LoVo (cell line): ENCODE data around the gene LPAR5.

Experiments
- DNase-seq: peaks from one replicate; pipeline ENCODE4 v3.0.0-alpha.2; 2016; ENCODE audit warnings: low spot score

LPAR5 gene

GRCh38 chr12:6638305-6638704 is 2.5 kb upstream of the LPAR5 start:
- no peak for DNase-seq

GRCh38 chr12:6635375-6635855 is 344 bp downstream of the LPAR5 start:
- DNase-seq, result no peak

DNA sequence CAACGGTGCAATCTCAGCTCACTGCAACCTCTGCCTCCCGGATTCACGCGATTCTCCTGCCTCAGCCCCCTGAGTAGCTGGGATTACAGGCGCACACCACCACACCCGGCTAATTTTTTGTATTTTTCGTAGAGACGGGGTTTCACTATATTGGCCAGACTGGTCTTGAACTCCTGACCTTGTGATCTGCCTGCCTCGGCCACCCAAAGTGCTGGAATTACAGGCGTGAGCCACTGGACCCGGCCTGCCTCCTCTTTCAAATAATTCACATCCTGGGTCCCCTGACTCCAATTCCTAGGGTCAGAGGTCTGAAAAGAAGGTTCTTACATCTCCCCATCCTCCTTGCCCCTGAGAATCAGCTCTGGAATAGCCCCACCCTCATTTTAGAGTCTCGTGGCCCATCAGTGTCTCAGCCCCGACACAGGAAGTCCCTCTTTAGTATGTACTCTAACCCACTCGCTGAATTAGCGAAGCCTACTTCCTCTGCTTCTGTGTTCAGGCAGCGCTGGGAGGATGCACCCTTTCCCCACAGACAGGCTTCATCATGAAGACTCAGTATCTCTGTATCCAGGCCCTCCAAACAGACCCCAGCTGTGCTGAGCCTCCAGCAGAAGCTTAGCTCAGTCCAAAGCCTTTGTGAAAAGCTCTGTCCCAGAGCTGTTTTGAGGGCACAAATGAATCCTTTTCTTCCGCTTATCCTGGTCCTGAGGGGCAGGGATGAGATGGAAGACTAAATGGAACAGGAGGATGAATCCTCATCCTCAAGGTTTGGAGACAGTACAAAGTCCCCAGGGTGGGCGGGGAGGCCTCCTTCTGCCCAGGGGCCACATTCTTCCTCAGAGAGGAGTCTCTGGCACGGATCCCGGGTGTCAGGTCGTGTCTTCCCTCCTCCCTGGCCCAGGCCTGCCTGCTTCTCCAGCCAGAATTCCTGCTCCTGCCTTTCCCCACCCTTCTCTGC is 3.5 kb downstream of the LPAR5 start:
- DNase-seq, result no peak

GRCh38 chr12:6631549-6631961 is 4.2 kb downstream of the LPAR5 start:
- DNase-seq, result no peak

DNA sequence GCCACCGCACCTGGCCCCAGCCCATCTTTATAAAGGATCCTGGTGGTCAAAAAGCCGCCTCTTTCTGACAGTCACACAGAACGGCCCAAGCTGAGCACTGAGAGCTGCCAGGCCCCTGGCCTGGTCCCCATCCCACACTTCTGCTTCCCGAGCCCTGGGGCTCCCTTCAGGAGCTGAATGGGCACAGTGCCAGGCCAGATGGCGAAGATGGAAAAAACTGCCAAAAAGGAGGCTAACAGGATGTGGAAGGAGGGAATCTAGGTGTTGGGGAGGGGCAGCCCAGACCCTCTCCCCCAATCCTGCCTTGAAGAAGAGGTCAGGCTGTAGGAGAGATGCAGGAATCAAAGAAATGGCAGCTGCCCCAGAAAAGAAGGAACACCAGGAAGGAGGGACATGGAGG is 5.0 kb downstream of the LPAR5 start:
- no peak for DNase-seq

GRCh38 chr12:6627616-6628015 is 8.1 kb downstream of the LPAR5 start:
- DNase-seq, result no peak

DNA sequence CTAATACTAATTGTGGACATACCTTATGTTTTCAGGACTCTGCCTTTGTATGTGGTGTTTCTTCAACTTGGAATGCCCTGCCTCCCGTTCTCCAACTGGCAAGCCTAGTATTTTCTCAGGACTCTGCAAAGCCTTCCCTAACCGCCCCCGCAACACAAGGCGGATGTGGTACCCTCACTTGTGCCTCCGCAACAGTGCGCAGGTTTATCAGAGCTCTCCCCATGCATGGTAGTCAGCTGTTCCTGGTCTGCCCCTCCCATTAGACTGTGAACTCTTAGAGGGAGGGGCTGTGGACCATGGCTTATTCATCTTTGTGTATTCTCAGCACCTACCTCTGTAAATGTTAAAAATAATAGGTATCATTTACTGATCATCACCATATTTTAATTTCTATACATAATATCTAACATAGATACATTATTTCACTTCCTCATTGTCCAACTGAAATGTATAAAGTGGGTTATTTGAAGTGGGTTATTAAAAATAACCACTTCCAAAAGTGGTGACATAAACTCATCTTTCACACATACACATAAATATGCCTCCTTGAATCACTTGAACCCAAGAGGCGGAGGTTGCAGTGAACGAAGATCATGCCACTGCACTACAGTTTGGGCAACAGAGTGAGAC is 9.0 kb downstream of the LPAR5 start:
- DNase-seq, result no peak

- DNase-seq, result no peak
These were observed 14.9 kb downstream of the LPAR5 start for GRCh38 chr12:6620885-6621274.

- DNase-seq, result no peak
These were observed 15.4 kb downstream of the LPAR5 start for GRCh38 chr12:6620137-6620884.

GRCh38 chr12:6618483-6619225 is 17.1 kb downstream of the LPAR5 start:
- no peak for DNase-seq

DNA sequence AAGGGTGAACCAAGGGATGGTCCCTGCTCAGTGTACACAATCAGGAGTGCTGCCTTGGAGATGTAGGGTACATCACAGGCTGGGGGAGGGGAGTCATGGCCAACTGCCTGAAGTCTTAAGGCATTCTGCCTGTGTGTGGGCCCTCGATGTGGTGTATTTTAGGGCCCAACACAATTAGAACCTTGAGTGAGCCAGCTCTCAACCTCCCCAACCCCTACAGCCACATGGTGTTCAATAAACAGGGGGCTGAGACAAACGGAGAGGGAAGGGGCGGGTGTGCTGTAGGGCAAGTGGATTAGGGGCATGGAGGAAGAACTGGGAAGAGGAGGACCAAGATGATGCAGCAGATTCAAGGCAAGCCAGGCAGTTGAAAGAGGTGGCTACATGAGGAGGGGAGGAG is 20.0 kb downstream of the LPAR5 start:
- DNase-seq, result no peak

DNA sequence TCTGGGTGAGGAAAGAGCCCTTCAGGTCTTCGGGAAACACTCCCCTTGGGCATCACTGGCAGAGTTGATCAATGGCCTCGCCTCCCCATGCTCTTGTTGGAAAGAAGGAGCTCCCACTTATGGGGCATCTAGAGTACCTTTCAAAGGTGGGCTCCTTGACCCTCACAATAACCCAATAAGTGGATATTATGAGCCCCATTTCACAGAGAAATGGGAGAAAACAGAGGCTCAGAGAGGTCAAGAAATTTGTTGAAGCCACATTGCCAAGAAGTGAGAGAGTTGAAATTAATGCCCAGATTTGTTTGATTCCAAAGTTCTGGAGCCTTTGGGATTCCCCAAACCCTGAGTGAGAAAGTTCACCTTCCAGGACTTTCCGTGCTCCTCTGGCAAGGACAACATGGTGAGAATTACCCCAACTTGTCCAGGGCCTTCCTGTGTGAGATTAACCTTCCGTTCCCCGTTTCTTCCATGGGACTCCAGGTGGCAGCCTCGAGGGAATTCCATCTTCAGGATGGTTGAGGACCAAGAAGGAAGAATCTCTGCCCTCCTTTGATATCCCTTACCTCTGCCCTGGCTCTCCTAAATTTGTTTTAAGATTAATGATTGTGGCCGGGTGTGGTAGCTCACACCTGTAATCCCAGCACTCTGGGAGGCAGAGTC is 21.1 kb downstream of the LPAR5 start:
- no peak for DNase-seq

DNA sequence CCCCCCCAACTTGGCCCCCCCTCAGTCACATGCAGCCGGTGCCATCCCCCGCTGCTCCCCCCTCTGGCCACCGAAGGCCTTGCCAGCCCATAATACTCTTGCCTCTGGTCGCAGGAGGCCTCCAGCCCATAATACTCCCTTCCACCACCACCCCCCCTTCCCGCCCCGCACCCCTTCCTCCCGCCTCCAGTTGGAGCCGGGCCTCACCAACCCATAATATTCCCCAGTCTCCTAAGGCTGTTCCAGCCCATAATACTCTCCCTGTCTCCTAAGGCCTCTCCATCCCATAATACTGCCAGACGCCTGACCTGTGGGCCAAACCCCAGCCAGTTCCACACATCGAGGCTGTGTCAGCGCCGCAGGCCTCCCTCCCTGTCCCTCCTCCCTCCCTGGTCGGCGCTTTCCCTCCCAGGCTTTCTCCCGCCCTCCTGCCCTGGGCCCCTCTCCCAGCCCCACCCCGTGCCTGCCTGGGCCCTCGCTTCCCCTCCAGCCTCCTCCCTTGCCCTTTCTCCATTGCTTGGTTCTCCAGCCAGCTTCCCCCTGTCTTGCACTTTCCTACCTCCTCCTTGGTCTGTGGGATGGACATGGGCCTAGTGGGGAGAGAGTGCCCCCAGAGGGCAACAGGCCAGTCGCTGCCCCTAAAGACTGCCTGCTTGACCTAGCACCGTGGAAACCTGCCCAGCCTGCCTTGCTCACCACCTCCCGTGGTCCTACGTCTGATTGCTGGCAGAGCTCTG is 21.8 kb downstream of the LPAR5 start:
- no peak for DNase-seq

GRCh38 chr12:6613015-6613775 is 22.6 kb downstream of the LPAR5 start:
- DNase-seq, result no peak

DNA sequence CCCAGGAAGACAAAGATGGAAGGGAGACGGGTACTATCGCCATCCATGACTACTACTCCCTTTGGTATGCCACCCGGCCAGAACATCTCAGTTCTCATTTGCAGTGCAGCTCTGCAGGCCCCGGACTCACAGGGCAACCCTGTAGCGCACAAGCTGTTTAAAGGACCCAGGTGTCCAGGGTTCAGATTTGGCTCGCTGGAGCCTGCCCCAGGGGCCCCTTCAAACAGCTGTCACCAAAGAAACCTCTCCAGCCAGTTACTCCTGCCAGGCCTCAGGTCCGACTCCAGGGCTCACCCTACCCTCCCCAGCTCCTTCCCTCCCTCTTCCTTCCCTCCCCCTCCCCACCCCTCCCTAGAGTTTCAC is 23.1 kb downstream of the LPAR5 start:
- DNase-seq, result no peak

GRCh38 chr12:6612247-6612646 is 23.5 kb downstream of the LPAR5 start:
- DNase-seq, result no peak

DNA sequence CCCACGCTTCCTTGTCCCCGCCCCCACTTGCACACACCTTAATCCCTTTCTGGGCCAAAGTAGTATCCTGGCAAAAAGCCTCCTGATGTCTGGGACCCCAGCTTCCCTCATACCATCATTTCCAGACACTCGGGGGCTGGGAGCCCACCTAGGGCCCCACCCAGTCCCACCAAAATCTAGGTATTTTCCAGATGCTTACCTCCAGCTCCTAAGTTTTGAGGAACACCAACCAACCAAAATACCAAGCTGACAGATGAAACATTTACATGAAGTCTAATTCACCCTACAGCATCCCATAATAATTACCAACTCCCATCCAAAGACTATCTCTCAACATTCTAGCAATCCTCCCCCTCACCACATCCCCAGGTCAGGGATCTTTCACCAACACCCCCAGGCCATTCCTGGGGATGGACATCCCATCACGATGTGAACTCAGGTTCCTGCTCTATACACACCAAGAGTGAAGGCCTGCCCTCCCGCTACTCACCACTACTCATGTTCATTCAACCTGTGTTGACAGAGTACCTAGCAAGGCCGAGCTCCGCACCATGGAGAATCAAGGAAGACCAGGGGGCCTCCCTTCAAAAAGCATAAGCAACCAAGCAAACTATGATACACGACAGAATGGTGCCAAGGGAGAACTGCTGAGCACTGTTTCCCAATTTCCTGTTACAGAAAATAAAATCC is 27.0 kb downstream of the LPAR5 start:
- DNase-seq, result no peak

DNA sequence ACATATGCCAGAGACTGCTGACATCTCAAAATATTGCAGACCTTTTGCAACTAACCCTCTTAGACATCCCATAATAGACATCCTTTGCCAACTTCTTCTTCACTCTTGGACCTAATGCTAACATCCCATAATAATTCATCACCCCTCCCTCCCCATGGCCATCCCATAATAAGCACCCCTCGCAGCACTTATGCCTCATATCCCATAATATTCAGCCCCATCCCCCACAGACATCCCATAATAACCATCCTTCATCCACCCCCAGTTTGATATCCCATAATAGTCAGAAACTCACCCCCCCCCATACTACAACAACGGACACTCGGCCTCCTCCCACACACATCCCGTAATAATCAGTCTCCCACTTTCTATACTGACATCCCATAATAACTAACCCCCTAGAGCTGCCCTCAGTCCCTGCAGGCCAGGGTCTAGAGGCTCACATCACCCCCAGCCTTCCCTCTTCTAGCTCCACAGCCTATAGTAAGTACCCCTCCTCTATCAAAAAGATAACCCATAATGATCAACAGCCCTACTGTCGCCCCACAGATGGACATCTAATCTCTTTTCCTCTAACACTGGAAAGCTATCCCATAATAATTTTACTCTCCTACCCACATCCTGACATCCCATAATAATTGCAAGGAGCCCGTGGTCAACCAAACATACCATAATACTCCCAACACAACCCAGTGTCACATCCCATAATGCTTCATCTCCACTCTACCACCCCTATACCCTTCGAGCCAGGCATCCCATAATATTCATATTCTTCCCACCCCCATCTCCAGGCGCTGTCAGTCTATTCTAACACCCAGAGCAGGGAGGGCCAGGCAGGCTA is 27.8 kb downstream of the LPAR5 start:
- peak; percentile 80 for DNase-seq
